Measurements from ENCODE around the gene RUNX2.

GRCh38 chr6:45366534-45366933 lies 38.4 kb downstream of the RUNX2 start:
- TF ChIP-seq PATZ1 (CRISPR knock-in tag; IDR thresholded peaks at IDR 0.05; ENCODE audit: borderline replicate concordance) (no peak), RARB (CRISPR knock-in tag; IDR thresholded peaks at IDR 0.05) (no peak), TCF4 (CRISPR knock-in tag; IDR thresholded peaks at IDR 0.05; ENCODE audit: borderline replicate concordance) (no peak), BACH2 (CRISPR knock-in tag; IDR thresholded peaks at IDR 0.05; ENCODE audit: borderline replicate concordance) (no peak)
- TF ChIP-seq, protein P1, sequence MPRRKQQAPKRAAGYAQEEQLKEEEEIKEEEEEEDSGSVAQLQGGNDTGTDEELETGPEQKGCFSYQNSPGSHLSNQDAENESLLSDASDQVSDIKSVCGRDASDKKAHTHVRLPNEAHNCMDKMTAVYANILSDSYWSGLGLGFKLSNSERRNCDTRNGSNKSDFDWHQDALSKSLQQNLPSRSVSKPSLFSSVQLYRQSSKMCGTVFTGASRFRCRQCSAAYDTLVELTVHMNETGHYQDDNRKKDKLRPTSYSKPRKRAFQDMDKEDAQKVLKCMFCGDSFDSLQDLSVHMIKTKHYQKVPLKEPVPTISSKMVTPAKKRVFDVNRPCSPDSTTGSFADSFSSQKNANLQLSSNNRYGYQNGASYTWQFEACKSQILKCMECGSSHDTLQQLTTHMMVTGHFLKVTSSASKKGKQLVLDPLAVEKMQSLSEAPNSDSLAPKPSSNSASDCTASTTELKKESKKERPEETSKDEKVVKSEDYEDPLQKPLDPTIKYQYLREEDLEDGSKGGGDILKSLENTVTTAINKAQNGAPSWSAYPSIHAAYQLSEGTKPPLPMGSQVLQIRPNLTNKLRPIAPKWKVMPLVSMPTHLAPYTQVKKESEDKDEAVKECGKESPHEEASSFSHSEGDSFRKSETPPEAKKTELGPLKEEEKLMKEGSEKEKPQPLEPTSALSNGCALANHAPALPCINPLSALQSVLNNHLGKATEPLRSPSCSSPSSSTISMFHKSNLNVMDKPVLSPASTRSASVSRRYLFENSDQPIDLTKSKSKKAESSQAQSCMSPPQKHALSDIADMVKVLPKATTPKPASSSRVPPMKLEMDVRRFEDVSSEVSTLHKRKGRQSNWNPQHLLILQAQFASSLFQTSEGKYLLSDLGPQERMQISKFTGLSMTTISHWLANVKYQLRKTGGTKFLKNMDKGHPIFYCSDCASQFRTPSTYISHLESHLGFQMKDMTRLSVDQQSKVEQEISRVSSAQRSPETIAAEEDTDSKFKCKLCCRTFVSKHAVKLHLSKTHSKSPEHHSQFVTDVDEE (CRISPR knock-in tag; IDR thresholded peaks at IDR 0.05) = no peak
